HepG2 (cell line): ENCODE data around the gene SPACA6. TPM values are rescaled to one million over a fixed set of nuclear protein-coding genes. Genes with fewer than 3 reads are reported as not detected.
A peak's percentile ranks its signal among the peaks of the same experiment; 100 is the strongest.

Source experiments
- ATAC-seq: fragments of 200-7000 bp; cut with Tn5 transposase; 3 replicates; pipeline ENCODE4 v1.9.1; 2020; ENCODE audit warnings: mild to moderate bottlenecking, moderate library complexity
- BruUV-seq: library from RNA; stranded (reverse); fragments of 400-500 nt; replicated peaks from 2 replicates; lab custom pipeline; 2021; lab: Mats Ljungman, UMichigan
- CTCF ChIA-PET: fragments of 300-600 bp; formaldehyde crosslinking; extraction: SDS; loops from one replicate; lab custom pipeline; 2021; ENCODE audit warnings: low total read pairs, inconsistent platforms, low intra/inter-chr PET ratio; lab: Yijun Ruan, JAX
- POLR2A ChIA-PET: fragments of 350-600 bp; sonication (Branson Sonifier 250); formaldehyde crosslinking; loops from one replicate; lab custom pipeline; 2020; ENCODE audit warnings: antibody characterized with exemption, inconsistent platforms; lab: Yijun Ruan, JAX
- DNase-seq: peaks from one replicate; pipeline ENCODE4 v3.0.0-alpha.2; 2015; ENCODE audit warnings: low spot score
- FAIRE-seq: peaks from 3 replicates; lab custom pipeline; 2011; peaks lifted over from hg19 to GRCh38; lab: Jason Lieb, UNC
- H2AFZ ChIP-seq: one replicate; pipeline ENCODE4 v1.6.1; 2011; ENCODE audit warnings: low read length, inconsistent platforms
- H3K27ac ChIP-seq: fragments of 300-600 bp; 3 replicates; pipeline ENCODE4 v1.8.0; 2011; ENCODE audit warnings: mixed run types, mild to moderate bottlenecking, mixed read lengths, low read length, inconsistent platforms; ENCODE audit not compliant: insufficient read depth; ENCODE audit errors: extremely low read length
- H3K27me3 ChIP-seq, 2 experiments: fragments of 200-600 bp in 1 of 2; 2 replicates in 1 of 2; 3 replicates in 1 of 2; pipeline versions ENCODE4 v1.6.0 to v1.8.0; 2011; ENCODE audit warnings: low read length in 2 of 2, mild to moderate bottlenecking in 2 of 2, moderate library complexity in 2 of 2, inconsistent platforms in 1 of 2; ENCODE audit not compliant: insufficient read depth in 2 of 2, control insufficient read depth in 1 of 2
- H3K36me3 ChIP-seq, 2 experiments: fragments of 200-600 bp in 1 of 2; replicated peaks in 1 of 2; 2 replicates in 1 of 2; 3 replicates in 1 of 2; pipeline versions ENCODE4 v1.5.1 to v1.8.0; 2011; ENCODE audit warnings: low read length in 2 of 2, inconsistent platforms in 1 of 2; ENCODE audit not compliant: insufficient read depth in 2 of 2, control insufficient read depth in 1 of 2
- H3K4me1 ChIP-seq: 2 replicates; pipeline ENCODE4 v1.5.1; 2012; ENCODE audit warnings: low read length, inconsistent platforms; ENCODE audit not compliant: insufficient read depth
- H3K4me2 ChIP-seq: 2 replicates; pipeline ENCODE4 v1.6.0; 2011; ENCODE audit warnings: low read depth, low read length, inconsistent platforms
- H3K4me3 ChIP-seq, 3 experiments: fragments of 200-600 bp in 1 of 3; sonication (generic), shearing (Covaris generic) in 1 of 3; replicated peaks in 1 of 3; 2 replicates each; pipeline ENCODE4 v1.5.1; 2011 to 2016; ENCODE audit warnings: low read length in 3 of 3, inconsistent platforms in 2 of 3, low read depth in 2 of 3, mild to moderate bottlenecking in 2 of 3, control low read depth in 1 of 3, mixed read lengths in 1 of 3; ENCODE audit not compliant: insufficient read depth in 1 of 3
- H3K79me2 ChIP-seq: one replicate; pipeline ENCODE4 v1.6.1; 2011; ENCODE audit warnings: low read length, inconsistent platforms; ENCODE audit not compliant: insufficient read depth
- H3K9ac ChIP-seq: 2 replicates; pipeline ENCODE4 v1.6.0; 2011; ENCODE audit warnings: mild to moderate bottlenecking, low read depth, low read length, inconsistent platforms; ENCODE audit not compliant: insufficient read depth
- H3K9me3 ChIP-seq: 2 replicates; pipeline ENCODE4 v1.5.1; 2012; ENCODE audit warnings: mild to moderate bottlenecking, low read length
- H4K20me1 ChIP-seq: 2 replicates; pipeline ENCODE4 v1.6.0; 2011; ENCODE audit warnings: inconsistent platforms, mild to moderate bottlenecking, low read length, moderate library complexity; ENCODE audit not compliant: insufficient read depth
- TCF7L2 ChIP-seq: IDR thresholded peaks from 2 replicates; pipeline ENCODE4 v1.6.1; 2011; ENCODE audit warnings: mild to moderate bottlenecking, low read depth, low read length, moderate library complexity
- ZNF263 ChIP-seq: sonication (generic); formaldehyde crosslinking; IDR thresholded peaks from 2 replicates; pipeline ENCODE4 v1.4.0; 2020; ENCODE audit warnings: missing genetic modification reagents
- ZNF891 ChIP-seq: sonication (generic); formaldehyde crosslinking; IDR thresholded peaks from 2 replicates; pipeline ENCODE4 v1.5.0; 2020; ENCODE audit warnings: mild to moderate bottlenecking, missing genetic modification reagents
- WGBS: methylation state at CpG from one replicate; pipeline ENCODE4 v1.1.6; 2017; ENCODE audit warnings: low lambda C conversion rate; 5-methylcytosine and 5-hydroxymethylcytosine counted together
- in situ Hi-C: cut with HindIII; loops from 2 replicates; pipeline ENCODE4 v1.10.0; 2017; ENCODE audit warnings: low pct_unique_long_range_greater_than_20kb; ENCODE audit not compliant: extremely low pct_ligation_motif_present
- intact Hi-C: fragments of 100-400 bp; cut with micrococcal nuclease; formaldehyde crosslinking; loops from one replicate; pipeline ENCODE4 v1.10.0; 2022; ENCODE audit not compliant: unreplicated experiment
- polyA plus RNA-seq, 8 experiments: library from polyadenylated mRNA; depleted of rRNA in 3 of 8; stranded (reverse) in 7 of 8; unstranded in 1 of 8; fragments of >200 nt; fragmentation: Illumina TruSeq in 4 of 8; extraction: Trizol in 4 of 8; gene quantifications; 2 replicates each; pipeline versions ENCODE4 v1.2.1 to v1.2.3, GENCODE V29; 2011 to 2016; ENCODE audit warnings: low read depth in 4 of 8, missing spikeins in 1 of 8, mixed read lengths in 1 of 8; ENCODE audit not compliant: insufficient read depth in 1 of 8
- total RNA-seq, 5 experiments: library from RNA; depleted of rRNA; stranded (reverse); fragments of >200 nt; fragmentation: Illumina TruSeq; extraction: Trizol; gene quantifications; 2 replicates each; pipeline ENCODE4 v1.2.3, GENCODE V29; 2016; ENCODE audit warnings: low read depth in 1 of 5
- TF ChIP-seq, protein P1 (sequence below): sonication (generic); formaldehyde crosslinking; IDR thresholded peaks from 2 replicates; pipeline ENCODE4 v1.4.0; 2020; ENCODE audit warnings: missing genetic modification reagents

The SPACA6 gene
- total and polyA plus RNA-seq, 2 of the 13 experiments (the other 11 are each of a cell fraction or from before 2014, with no cell fraction given): 1.4 to 2.2 TPM

DNA sequence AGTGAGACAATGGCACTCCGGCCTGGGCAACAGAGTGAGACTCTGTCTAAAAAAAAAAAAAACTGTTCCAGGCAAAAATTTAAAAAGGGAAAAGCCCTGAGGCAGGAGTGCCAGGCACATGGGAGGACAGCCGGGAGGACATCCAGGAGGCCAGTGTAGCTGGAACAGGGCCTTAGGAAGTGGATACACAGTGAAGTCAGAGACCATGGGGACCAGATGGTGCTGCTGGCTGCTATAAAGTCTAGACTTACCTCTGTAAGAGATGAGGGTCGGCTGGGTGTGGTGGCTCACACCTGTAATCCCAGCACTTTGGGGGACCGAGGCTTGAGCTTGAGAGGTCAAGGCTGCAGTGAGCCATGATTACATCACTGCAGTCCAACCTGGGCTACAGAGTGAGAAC lies 15.7 kb downstream of the SPACA6 start:
- Histone ChIP-seq H2AFZ (no peak overlapping the region), H3K4me3 (no peak overlapping the region), H3K4me1 (peaks cover 6% of the 10 kb centered on the region; the same call in 1 of the 2 replicates), H3K27ac (no peak overlapping the region), H3K9me3 (no peaks in the 10 kb centered on the region), H3K9ac (no peak overlapping the region), H3K4me2 (no peak overlapping the region), H4K20me1 (no peaks in the 10 kb centered on the region), H3K36me3 (no peaks in the 10 kb centered on the region), H3K27me3 (no peaks in the 10 kb centered on the region; a peak in 1 of 5 replicates), H3K79me2 (no peaks in the 10 kb centered on the region)
- CTCF ChIA-PET: no interaction called here
- no TSS peak for BruUV-seq
- in situ Hi-C loops: no loop called here
- POLR2A ChIA-PET: no interaction called here
- TF ChIP-seq, protein P1, sequence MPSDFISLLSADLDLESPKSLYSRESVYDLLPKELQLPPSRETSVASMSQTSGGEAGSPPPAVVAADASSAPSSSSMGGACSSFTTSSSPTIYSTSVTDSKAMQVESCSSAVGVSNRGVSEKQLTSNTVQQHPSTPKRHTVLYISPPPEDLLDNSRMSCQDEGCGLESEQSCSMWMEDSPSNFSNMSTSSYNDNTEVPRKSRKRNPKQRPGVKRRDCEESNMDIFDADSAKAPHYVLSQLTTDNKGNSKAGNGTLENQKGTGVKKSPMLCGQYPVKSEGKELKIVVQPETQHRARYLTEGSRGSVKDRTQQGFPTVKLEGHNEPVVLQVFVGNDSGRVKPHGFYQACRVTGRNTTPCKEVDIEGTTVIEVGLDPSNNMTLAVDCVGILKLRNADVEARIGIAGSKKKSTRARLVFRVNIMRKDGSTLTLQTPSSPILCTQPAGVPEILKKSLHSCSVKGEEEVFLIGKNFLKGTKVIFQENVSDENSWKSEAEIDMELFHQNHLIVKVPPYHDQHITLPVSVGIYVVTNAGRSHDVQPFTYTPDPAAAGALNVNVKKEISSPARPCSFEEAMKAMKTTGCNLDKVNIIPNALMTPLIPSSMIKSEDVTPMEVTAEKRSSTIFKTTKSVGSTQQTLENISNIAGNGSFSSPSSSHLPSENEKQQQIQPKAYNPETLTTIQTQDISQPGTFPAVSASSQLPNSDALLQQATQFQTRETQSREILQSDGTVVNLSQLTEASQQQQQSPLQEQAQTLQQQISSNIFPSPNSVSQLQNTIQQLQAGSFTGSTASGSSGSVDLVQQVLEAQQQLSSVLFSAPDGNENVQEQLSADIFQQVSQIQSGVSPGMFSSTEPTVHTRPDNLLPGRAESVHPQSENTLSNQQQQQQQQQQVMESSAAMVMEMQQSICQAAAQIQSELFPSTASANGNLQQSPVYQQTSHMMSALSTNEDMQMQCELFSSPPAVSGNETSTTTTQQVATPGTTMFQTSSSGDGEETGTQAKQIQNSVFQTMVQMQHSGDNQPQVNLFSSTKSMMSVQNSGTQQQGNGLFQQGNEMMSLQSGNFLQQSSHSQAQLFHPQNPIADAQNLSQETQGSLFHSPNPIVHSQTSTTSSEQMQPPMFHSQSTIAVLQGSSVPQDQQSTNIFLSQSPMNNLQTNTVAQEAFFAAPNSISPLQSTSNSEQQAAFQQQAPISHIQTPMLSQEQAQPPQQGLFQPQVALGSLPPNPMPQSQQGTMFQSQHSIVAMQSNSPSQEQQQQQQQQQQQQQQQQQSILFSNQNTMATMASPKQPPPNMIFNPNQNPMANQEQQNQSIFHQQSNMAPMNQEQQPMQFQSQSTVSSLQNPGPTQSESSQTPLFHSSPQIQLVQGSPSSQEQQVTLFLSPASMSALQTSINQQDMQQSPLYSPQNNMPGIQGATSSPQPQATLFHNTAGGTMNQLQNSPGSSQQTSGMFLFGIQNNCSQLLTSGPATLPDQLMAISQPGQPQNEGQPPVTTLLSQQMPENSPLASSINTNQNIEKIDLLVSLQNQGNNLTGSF (CRISPR knock-in tag): no peak
- TF ChIP-seq ZNF891 (CRISPR knock-in tag) (no peak), ZNF263 (CRISPR knock-in tag) (0 out of 2 replicates have a peak, but pooled peaks have one; percentile 14), TCF7L2 (no peak)
- 38% methylated on average over 4 of the region's 4 CpGs for WGBS
- no peak for FAIRE-seq
- intact Hi-C loops: no loop called here
- no peak for ATAC-seq
- DNase-seq: no peak
